Measurements from ENCODE around the gene FYB2.

The FYB2 gene, protein sequence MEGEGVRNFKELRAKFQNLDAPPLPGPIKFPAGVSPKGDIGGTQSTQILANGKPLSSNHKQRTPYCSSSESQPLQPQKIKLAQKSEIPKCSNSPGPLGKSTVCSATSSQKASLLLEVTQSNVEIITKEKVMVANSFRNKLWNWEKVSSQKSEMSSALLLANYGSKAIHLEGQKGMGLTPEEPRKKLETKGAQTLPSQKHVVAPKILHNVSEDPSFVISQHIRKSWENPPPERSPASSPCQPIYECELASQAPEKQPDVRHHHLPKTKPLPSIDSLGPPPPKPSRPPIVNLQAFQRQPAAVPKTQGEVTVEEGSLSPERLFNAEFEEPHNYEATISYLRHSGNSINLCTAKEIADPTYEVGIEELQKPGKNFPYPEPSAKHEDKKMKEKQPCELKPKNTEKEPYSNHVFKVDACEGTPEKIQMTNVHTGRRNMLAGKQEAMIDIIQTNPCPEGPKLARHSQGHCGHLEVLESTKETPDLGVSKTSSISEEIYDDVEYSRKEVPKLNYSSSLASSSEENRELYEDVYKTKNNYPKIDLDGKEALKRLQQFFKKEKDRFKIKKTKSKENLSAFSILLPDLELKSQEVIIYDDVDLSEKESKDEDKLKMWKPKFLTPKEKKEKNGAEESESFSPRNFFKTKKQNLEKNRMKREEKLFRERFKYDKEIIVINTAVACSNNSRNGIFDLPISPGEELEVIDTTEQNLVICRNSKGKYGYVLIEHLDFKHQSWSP

DNA sequence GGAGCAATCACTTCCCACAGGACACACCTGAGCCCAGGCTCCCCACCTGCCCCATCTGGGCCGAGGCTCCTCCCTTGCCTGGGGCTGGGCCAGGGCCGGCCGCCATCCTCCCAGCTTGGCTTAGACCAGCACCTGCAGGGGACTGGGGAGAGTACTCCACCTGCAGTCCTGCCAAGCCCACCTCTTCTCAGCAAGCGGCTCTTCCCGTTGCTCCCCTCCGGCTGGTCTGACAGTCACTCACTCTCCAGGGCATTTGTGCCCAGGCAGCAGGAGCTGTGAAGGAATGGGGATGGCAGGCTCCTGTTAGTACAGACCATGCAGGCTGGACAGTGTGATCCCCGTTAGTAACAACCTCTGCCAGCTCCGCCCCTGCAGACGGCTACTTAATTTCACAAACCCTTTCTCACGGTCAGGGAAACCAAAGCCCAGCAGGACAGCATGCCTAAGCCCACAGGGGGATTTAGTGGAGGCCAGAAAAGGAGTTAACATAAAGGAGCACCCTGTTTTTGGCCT is at the start of gene FYB2:
TSS of gene FYB2 (minus strand) at position 18 of the 513 bp plus-strand sequence. CDS start 114 bp downstream, outside the sequence.
- no peak for DNase-seq

DNA sequence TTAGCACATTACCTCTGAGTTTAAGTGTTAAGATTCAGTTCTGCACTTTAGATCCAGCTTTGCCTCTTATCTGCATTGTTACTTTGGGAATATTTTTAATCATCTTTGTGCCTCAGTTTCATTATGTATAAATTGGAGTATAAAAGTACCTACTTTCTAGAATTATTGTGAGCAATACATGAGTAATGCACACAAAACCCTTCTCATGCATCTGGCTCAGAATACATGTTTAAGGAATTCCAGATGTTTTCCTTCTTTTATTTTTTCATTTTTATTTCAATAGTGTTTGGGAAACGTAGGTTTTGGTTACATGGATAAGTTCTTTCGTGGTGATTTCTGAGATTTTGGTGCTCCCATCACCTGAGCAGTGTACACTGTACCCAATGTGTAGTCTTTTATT is 49.6 kb upstream of the FYB2 start:
- DNase-seq: no peak

- DNase-seq: no peak
These were observed 48.3 kb upstream of the FYB2 start for GRCh38 chr1:56867491-56867890.

DNA sequence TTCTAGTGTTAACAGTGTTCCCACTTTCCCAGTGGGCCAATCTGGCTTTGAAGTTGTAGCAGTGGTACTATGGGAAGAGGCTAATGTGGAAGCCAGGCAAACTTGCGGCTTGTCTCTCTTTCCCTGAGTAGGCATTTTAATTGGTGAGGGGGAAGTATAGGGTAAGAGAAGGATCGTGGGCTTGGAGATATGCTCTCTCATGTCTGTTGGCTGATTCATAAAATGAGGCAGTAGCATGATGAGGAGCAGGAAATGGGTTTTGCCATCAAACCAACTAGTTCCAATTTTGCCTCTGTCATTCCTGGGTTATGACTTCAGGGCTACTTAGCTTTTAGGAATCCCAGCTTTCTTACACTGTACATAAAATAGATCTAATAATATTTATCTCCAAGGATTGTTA is 47.5 kb upstream of the FYB2 start:
- DNase-seq: no peak

GRCh38 chr1:56864430-56864829 is 45.2 kb upstream of the FYB2 start:
- no peak for DNase-seq

GRCh38 chr1:56863265-56863992 is 44.2 kb upstream of the FYB2 start:
- DNase-seq: no peak

GRCh38 chr1:56859287-56859686 is 40.1 kb upstream of the FYB2 start:
- DNase-seq: no peak

DNA sequence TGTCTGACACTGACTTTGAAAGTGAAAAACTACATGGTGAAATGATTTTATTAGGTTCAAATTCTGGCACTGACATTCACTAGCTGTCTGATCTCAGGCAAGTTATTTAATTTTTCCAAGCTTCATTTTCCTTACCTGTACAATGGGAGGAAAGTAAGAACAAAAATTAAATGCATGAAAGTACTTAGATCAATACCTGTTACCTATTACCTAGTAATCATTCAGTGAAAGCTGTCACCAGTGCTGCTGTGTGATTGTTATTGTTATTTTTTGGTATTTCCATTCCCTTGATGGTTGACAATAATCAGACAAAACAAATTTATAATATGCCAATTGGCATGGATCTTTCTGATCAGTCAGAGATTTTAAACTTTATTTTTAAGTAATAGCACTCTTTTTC is 37.0 kb upstream of the FYB2 start:
- no peak for DNase-seq

- DNase-seq: no peak
These were observed 36.0 kb upstream of the FYB2 start for GRCh38 chr1:56855190-56855589.

- no peak for DNase-seq
These were observed 35.4 kb upstream of the FYB2 start, which contains the start of gene C8A for GRCh38 chr1:56854521-56855099. TSS of gene C8A (plus strand) at chr1:56854797. CDS start at chr1:56854902, 105 bp downstream.

- DNase-seq: no peak
These were observed 33.3 kb upstream of the FYB2 start for GRCh38 chr1:56852476-56852875.

DNA sequence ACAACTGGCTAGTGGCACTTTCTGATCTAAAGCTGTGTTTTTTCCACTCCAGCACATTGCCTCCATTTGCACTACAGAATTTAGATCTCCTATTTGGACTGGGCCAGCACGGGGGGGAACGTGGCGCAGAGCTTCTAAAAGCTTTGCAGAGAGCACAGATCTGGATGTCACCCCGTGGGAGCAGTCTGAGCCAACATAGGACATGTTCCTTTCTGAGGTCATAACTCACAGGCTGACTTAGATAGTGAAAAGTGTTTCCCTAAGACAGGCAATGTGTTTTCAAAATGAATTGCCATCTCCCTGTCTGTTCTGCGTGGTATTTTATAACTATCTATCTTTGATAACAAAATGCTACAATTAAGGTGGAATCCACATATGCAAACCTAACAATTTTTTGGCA is 31.7 kb upstream of the FYB2 start:
- DNase-seq: no peak

DNA sequence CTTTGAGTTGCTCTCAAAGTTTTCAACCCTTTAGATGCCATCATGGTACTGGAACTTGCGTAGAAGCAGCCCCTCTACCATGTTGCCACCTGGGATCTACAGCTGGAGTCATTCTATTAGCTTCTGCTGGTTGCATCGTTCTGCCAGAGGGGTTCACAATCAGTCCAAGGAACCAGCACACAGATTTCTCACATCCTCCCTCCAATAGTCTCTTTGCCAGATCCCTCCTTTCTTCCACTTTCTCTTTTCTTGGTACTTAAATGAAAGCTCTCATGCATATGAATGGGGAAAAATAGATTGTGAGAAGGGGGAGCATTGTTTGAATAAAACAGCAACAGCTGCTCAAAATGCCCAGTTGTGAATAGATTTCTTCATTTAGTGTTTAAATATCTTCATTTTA is 31.2 kb upstream of the FYB2 start:
- DNase-seq: no peak

DNA sequence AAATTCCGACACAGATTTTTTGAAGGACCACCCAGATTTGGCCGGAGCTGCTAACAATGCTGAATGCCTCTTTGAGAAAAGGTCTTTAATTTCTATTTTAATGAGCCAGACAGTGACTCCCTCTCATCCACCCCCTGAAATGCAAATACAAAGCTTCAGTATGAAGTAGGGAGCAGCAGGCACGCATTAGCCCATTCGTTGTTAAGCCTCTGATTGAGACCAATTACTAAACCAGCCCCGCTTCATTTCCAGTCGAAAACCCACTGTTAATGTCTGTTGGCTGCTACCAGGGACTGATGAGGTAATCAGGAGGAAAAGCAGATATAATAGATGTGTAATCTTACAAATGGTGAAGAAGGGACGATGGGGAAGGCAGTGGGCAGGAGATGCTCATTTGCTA is 30.5 kb upstream of the FYB2 start:
- DNase-seq: no peak

GRCh38 chr1:56845343-56845742 is 26.1 kb upstream of the FYB2 start:
- DNase-seq: no peak

GRCh38 chr1:56844545-56845136 is 25.4 kb upstream of the FYB2 start:
- DNase-seq: peak; percentile 50

- DNase-seq: no peak
These were observed 24.3 kb upstream of the FYB2 start for GRCh38 chr1:56843544-56843943.

DNA sequence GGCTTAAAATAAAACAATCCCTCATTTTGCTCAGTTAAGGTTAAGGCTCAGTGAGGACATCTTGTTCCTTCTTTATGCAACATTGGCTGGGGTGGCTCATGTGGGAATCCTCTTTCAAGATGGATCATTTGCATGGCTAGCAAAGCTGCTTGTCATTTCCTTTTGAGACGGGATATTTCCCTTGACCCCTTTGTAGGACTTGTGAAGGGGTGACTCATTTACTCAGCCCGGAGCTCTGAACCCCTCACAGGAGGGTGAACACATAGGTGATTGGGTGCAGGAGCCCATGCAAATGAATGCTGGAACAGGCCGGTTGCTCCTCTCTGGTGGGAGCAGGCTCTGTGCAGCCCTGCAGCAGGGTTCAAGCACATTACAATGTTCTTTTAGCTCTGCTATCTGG is 19.6 kb upstream of the FYB2 start:
- no peak for DNase-seq

DNA sequence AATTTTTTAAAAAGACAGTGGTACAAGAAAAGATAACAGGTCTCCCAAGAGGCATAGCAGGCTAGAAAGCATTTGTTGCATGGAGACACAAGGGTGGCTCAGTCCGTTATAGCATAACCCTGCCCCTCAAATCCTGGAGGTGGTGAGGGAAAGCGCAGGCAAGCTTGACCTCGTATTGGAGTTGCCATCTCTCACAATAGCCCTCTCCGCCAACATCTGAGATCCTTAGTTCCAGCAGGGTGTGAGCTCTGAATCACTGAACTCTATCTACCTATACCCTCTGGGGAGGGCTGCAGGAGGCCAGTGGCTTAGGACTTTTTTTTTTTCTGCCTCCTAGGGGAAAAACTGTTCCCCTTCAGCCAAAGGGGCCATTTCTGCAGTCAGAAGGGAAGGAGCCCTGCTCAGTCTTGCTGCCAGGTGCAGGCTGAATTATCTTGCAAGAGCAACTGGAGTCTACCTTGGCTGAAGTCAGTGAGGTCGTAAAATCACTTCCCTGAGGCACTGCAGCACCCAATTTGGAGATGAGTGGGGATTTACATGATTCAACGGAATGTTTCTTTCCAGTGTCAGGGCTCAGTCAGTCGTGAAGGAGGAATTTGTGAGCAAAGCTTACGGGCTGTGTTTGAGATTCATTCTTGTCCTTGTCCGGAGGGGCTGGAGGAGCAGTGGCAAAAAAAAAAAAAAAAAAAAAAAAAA is 18.2 kb upstream of the FYB2 start:
- DNase-seq: no peak

- DNase-seq: no peak
These were observed 17.2 kb upstream of the FYB2 start for GRCh38 chr1:56836359-56836758.

DNA sequence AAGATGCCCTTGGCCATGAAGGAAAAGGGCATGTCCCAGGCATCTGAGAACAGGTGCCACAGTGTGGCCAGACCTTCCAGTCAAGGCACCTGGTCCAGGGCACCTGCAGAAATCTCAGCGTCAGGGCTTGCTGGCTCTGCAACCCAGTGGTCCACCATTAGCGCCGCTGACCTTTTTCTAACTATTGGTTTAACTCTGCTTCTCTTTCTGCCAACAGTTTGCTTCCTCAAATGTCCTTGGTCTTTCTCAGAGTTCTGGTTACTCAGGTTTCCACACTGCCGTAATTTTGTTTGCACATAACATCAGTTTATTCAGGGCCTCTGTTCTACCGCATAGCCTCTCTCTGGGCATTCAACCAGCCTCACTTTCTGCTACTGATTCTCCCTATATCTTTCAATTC is 16.5 kb upstream of the FYB2 start:
- no peak for DNase-seq
